Rectal smooth muscle tissue (tissue), 1 donor: ENCODE measurements around the gene NDUFB10.

Source experiments
- H3K27ac ChIP-seq: one replicate; pipeline ENCODE4 v1.7.0; 2013; ENCODE audit warnings: low read depth, low read length, inconsistent platforms
- H3K27me3 ChIP-seq: one replicate; pipeline ENCODE4 v1.7.0; 2013; ENCODE audit warnings: low read length; ENCODE audit not compliant: control insufficient read depth, insufficient read depth
- H3K36me3 ChIP-seq: one replicate; pipeline ENCODE4 v1.7.0; 2013; ENCODE audit warnings: low read length; ENCODE audit not compliant: control insufficient read depth, insufficient read depth
- H3K4me1 ChIP-seq: one replicate; pipeline ENCODE4 v1.7.0; 2013; ENCODE audit warnings: low read length; ENCODE audit not compliant: control insufficient read depth, insufficient read depth
- H3K4me3 ChIP-seq: one replicate; pipeline ENCODE4 v1.7.0; 2013; ENCODE audit warnings: low read length
- H3K9ac ChIP-seq: one replicate; pipeline ENCODE4 v1.7.0; 2013; ENCODE audit warnings: low read length

NDUFB10 gene

DNA sequence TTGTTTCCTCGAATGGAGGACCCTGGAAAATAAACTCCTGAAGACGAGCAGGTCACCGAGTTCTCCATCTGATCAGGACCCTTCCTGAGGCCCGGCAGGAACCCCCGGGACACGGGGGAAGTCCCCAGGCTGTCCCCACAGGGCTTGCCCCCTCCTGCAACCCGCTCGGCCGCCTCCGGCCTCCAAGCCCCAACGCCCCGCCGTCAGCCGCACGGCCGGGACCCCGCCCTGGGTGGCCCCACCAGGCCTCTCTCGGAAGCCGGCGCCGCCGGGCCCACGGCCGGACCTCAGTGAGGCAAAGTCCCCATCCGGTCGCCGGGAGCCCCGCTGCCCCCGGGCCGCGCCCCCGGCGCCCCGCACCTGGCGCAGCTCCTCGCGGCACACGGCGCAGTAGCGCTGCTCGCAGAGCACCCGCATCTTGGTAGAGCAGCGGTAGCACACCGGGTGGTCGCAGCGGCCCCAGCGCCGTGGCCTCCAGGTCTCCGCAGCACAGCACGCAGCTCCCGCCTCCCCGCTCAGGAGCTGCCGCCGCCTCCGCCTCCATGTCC, 49.9 kb downstream of the NDUFB10 start:
- H3K4me1 ChIP-seq: peaks cover 28% of the 10 kb centered on the region
- H3K9ac ChIP-seq: peak overlapping the region; percentile 75
- peak overlapping the region; percentile 81 for H3K4me3 ChIP-seq
- H3K27me3 ChIP-seq: no peaks in the 10 kb centered on the region
- H3K36me3 ChIP-seq: peaks cover 2% of the 10 kb centered on the region
- H3K27ac ChIP-seq: peak overlapping the region; percentile 70

DNA sequence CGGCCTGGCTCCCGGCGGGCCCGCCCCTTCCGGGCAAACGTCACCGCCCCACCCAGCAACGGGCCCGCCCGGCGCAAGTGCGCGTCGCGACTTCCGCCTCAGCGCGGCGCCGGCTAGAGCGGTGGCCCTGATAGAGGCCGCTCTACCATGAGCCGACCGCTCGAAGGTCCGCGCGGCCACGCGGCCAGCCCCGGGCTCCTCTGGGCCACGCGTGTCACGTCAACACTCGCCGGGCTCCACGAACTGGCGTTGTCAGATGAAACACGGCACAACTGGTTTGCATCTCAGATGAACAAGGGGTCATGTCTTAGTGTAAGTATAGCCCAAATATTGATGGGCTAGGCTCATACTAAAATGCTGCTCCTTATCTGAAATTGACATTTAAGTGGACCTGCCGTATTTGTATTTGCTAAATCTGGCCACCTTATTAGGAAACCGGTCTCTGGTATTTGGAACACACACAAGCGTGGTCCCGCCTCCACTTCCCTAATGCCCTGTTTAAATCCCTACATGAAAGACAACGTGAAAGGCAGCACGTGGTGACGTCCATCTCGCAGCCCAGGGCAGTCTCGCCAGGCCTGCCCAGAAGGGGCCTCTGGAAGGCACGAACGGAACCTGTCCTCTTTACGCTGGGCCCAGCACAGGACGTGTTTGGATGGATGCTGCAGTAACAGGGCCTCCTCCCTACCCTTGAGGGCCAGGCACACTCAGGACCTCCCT, 50.6 kb downstream of the NDUFB10 start, which contains the start of gene ZNF598:
Gene ZNF598 (minus strand): TSS at position 31 of the 720 bp plus-strand sequence.
- Histone ChIP-seq H3K9ac (peak within 1 kb of the TSS; percentile 75), H3K27me3 (no peaks in the 10 kb centered on the region), H3K36me3 (peaks cover 2% of the 10 kb centered on the region), H3K27ac (peak within 1 kb of the TSS; percentile 91), H3K4me1 (peaks cover 24% of the 10 kb centered on the region), H3K4me3 (peak within 1 kb of the TSS; percentile 84)
